HG02798 (cell line): ENCODE measurements around the gene LEFTY2.
"Not testable (repeated sequence)": the region's sequence is repeated elsewhere in the genome, so short reads cannot be mapped to it uniquely, and the experiment has no call there.

Source experiments
- ATAC-seq: cut with Tn5 transposase; IDR thresholded peaks from one replicate; pipeline ENCODE4 v1.9.1; 2021; ENCODE audit warnings: mild to moderate bottlenecking; ENCODE audit not compliant: unreplicated experiment, poor library complexity

The LEFTY2 gene

DNA sequence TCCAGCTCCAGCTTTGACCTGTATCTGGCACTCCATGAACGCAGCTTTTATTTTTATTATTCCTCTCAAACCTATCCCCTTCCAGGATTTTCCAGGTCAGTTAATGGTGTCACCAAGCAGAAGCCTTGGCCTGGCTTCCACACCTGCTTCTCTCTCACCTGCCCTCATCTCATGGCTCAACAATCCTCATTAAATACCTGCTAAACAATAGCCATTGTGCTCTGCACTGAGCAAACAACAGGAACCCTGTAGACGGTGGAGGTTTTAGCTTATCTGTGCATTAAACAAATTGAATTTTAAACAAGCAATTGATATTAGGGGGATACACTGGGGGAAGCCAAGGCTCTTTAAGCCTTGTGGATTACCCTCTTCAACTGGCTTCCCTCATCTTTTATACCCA lies 32.2 kb downstream of the LEFTY2 start:
- no peak for ATAC-seq

DNA sequence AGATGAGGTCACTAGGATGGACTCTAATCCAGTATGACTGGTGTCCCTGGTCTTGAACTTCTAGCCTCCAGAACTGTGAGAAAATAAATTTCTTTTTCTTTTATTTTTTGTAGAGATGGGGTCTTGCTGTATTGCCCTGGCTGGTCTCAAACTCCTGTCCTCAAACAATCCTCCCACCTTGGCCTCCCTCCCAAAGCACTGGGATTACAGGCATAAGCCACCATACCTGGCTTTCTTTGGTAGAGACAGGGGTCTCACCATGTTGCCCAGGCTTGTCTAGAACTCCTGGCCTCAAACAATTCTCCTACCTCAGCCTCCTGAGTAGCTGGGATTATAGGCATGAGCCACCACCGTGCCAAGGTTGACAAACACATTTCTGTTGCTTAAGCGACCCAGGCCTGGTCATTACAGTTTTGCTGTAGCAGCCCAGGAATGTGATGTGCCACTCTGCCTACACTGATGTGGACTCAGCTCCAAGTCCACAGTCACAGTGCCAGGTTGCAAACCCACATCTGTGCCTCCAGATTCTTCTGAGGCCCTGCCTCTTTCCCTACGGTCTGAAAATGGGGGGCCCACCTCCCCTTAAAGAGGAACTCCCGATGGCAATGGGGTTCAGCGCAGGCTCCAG lies 32.9 kb downstream of the LEFTY2 start:
- ATAC-seq = no peak

DNA sequence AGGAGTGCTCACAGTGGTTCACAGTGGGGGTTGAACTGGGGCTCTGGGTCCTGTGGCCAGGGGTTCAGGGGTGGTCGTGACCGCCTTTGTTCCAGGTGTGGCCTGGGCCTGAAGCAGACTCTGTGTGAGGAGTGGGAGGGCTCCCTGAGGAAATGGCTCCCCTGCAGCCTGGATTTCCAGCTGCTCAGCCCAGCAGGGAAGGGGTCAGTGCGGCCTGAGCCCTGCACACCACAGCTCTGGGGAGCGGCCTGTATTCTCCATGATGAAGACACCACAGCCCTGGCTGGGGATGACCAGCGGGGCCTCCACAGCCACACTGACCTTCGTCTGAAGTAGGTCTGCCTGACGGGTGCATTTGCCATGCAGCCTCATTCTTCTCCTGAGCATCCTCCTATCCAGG lies 33.7 kb downstream of the LEFTY2 start:
- no peak for ATAC-seq

DNA sequence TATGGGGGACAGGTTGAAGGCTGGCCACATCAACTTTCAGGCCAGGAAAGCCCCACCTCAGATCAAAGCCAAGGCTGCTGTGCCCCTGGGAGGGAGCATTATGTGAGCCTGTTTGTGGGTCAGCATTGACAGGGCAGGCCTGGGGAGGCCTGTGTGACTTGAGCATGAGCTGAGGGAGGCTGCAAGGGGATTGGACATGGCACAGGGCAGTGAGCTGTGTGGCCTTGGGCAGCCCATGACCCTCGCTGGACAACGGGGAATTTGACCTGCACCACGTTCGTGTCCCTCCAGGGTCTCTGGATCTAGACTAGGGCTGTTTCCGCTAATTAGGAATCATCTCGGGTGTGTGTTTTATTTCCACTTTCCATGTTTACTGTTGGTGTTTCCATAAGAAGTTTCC lies 34.6 kb downstream of the LEFTY2 start:
- ATAC-seq = no peak

DNA sequence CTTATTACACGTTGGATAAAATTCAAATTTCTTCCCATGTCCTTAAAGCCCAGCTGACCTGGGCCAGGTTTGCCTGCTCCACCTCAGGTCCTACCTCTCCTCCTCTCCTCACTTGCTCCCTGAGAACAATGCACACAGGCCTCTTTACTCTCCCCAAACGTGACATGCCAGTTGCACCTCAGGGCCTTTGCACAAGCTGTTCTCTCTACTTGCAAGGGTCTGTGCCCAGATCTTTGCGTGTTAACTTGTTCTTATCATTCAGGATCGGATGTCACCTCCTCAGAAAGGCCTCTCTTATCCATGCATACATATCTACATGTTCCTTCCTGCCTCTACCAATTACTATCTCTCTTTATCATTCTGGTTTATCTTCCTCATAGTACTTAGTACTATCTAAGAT lies 37.4 kb downstream of the LEFTY2 start:
- no peak for ATAC-seq

DNA sequence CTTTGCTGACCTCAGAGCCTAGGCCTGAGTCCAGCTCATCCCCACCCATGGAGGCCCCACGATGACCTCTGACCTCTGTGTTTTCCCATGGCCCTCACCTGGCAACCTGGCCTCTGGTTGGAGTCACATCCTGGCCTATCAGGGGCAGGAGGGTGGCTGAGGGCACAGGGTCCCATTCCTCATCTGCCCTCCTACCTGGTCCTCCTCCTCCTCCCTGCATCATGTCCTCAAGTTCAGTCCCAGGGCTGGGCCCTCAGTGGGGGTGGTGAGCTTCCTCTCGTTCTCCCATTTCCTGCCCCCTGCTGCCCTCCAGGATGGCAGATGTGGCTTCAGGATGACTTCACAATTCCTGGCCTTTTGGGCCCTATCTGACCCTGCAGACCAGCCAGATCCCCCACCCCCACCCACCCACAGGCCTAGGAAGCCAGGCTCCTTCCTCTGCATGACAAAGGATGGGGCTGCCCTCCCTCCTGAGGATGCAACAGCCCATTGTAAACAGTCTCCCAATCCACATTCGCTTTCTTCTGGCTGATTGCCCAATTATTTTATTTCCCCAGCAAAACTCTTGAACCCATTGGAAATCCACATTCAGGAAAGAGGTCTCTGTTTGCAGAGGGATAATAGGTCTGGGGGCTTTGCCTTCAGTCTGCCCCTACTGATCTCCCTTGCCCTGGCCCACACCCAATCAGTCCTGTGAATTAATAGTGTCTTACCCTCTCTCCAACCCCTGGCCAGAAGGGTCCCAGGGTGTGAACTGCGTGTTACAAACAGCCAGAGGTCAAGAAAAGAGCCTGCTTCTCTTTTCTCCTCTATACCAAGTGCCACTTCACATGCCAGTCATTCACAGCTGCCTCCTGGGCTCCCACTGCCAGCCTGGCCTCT lies 41.7 kb downstream of the LEFTY2 start:
- no peak for ATAC-seq

DNA sequence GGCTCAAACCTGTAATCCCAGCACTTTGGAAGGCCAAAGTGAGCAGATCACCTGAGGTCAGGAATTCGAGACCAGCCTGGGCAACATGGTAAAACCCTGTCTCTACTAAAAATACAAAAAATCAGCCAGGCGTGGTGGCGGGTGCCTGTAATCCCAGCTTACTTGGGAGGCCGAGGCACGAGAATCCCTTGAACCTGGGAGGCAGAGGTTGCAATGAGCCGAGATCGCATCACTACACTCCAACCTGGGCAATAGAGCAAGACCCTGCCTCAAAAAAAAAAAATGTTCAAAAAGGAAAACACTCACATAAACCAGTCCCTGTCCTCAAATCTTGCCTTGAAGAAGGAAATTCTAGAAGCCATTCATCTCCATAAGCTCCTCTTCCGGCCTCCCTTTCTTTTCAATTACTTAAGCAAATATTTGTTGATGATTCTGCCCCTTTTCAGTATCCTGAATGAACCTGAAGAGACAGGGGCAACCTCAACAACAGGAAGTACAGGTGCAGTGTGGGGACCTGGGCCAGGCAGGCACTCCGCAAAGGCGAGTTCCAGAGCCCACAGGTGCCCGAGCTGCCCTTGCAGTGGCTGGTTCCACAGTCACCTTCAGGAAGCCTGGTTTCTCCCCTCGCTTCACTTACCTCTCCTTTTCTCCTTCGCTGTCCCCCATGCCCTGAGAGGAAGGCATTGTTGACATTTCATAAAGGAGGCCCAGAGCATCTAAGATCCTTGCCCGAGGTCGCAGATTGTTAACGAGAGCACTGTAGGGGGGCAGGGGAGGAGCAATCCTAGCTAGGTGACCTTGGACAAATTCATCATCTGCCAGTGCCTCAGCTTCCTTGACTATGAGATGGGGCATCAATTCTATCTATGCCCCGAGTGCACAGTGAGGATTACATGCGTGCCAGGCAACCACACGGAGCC lies 43.2 kb downstream of the LEFTY2 start:
- ATAC-seq = no peak

DNA sequence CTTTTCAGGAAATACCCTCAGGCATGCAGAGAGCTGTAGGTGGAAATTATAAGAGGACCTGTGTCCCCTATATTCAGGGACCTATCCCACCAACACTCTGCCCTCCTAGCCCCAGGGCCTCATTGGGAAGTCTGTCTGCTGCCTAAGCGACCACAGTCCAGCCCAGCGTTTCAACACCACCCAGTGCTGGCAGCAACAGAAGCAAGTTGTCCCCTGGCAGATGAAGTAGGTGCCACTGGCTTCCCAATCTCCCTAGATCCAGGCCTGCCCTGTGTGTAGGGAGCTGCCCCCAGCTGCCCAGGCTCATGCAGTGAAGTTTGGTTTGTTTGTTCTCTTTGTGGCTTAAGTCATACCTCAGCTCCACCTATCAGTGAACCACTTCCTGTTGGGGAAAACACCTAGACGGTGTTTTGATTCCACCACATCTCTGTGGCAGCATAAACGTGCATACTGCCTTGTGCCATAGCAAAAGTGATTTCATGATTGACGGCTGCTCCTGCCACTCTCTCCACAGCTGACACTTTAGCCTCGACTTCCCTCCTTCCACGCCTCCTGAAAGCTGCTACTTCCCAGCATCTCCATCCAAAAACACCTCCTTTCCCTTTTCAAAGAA lies 44.0 kb downstream of the LEFTY2 start:
- peak; percentile 100 for ATAC-seq

DNA sequence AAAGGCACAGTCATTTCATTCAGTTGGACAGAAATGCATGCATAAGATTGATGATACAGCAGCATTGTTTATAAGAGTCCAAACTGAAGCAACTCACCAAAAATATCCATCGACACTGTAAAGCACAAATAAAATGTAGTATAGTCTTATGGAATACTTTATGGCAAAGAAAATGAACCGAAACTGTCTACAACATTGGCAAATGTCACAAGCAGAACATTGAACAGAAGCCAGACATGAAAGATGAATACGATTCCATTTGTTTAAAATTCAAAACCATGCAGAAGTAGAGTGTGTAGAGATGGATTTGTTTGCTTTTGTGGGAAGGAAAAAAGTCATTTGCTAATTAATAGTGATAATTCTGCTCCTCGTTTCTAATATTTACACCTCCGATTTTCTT lies 44.5 kb downstream of the LEFTY2 start:
- no peak for ATAC-seq

DNA sequence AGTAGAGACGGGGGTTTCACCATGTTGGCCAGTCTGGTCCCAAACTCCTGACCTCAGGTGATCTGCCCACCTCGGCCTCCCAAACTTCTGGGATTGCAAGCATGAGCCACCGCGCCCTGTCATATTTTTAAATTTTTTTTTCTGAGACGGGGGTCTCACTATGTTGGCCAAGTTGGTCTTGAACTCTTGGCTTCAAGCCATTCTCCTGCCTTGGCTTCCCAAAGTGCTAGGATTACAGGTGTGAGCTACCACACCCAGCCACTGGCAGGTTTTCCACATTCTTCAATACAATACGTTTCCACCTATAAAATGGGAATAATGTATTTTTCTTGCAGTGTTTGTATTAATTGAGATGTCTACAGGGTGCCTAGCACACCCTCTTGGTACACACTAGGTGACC lies 48.7 kb downstream of the LEFTY2 start:
- no peak for ATAC-seq

DNA sequence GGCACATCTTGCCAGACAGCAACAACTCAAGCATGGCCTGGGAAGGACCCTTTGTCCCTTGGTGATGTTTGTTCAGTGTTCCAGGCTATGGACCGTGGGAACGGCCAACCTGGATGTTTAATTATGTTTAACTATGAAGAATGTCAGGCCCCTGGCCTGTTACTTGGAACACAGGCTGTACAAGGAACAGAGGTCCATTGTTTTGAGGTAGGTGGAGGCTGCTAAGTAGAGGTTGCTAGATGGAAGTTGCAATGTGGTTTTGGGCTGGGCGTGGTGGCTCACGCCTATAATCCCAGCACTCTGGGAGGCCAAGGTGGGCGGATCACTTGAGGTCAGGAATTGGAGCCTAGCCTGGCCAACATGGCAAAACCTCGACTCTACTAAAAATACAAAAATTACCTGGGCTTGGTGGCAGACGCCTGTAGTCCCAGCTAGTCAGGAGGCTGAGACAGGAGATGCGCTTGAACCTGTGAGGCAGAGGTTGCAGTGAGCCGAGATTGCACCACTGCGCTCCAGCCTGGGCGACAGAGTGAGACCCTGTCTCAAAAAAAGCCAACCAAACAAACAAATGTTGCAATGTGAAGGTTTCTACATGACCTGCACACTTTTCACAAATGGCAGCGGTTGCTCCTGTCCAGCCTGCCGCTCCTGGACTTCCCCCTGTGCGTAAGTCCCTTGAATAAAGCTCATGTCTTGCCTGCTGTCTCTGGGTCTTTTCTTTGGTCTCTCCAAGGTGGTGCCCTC lies 49.6 kb downstream of the LEFTY2 start:
- ATAC-seq = no peak

DNA sequence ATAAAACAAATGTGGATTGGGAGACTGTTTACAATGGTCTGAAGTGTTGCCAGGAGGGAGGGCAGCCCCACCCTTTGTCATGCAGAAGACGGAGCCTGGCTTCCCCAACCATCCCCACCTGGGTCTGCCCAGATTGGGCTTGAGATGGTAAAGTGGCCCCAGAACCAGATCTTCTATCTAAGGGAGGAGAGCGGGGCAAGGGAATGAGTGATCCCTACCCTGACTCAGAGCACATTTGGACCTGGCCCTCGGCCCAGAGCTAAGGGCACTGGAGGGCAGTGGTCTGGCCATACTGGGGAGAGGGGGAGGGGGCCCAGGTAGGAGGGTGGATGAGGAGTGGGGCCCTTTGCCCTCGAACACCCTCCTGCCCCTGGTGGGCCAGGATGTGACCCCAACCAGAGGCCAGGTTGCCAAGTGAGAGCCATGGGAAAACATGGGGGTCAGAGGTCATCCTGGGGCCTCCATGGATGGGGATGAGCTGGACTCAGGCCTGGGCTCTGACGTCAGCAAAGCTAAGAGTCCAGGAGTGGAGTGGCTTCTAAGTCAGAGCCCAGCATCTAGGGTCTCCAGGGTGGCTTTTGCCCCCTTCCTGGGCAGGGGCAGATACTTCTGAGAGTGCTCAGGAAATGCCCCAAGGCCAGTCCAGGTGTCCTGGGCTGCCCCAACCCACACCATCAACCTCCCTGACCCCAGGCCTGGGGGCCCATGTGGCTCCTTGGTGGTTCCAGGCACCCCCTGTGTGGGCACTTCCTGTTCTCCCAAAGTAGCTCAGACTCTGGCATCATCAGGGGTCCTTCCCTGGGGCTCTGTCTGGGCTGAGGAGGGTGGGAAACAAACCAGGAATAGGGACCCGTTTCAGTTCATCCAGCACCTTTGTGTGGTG lies 50.4 kb downstream of the LEFTY2 start:
- no peak for ATAC-seq

DNA sequence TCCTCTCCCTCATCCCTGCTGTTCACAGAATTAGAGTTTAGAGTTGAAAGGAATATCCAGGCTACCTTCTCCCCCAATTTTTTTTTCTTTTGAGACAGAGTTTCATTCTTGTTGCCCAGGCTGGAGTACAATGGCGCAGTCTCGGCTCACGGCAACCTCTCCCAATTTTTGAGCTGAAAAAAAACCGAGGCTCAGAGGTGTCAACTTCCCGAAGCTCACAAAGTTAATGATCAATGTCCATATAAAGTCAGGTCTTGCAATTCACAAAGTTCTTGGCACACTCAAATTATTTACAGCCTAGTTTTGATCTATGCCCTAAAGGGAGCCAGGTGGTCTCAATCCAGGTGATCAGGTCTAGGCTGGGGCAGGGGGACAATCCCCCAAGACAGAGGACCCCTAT lies 51.3 kb downstream of the LEFTY2 start:
- ATAC-seq = no peak

DNA sequence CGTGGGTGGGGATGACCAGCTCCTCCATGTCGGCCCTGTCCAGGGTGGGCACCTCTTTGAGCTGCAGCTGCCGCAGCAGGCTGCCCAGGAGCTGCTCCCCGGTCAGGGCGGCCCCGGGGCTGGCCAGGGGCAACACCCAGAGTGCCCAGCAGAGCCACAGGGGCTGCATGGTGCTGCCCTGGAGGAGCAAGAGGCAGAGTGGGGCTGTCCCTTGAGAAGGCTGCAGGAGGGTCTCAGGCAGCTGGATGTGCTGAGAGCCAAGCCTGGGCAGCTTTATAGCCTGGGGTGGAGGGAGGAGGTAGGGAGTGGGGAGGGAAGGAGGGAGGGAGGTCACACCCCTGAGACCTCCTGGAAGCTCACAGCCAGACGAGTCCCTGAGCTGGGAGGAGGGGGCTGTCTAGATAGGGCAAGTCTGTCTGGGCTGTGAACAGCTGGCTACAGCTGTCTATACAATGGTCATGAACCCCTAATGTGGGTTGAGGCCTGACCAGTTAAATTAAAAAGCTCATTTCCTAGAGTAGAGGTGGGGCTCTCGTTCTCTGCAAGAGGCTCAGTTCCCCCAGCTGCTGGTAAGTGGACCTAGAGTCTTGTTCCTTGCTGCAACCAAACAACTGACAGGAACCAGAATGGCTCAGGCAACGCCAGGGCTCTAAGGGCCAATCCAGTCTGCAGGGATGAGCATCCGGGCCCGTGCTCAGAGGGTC lies 52.0 kb downstream of the LEFTY2 start, which contains the start of gene LEFTY1:
LEFTY1 (minus strand) TSS at position 249 of the 704 bp plus-strand sequence; CDS start at position 169, 80 bp downstream.
- ATAC-seq = no peak

DNA sequence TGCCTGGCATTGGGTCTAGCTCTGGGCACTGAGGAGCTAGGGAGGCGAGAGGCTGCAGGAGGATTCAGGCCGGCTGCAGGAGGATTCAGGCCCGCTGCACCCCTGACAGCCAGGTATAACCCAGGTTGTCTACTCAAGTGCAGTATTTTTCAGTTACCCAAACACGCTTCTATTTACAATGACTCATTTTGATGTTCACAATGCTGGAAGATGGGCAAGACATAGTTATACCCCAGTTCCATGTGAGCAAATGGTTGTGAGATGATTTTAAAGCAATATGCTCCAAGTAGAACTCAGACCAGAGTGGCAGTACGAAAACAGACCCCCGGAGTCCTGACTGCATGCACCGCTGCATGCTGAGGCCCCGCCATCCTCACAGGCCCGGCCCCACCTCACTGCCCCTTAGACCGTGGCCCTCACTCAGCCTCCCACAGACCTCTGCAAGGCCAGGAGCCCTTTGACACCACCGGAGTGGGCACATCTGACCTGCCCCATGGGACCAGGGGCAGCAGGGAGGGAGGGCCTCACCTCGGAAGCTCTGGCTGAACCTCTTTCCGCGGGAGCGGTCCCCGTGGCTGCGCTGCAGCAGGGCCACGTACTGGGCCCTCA lies 52.6 kb downstream of the LEFTY2 start:
- no peak for ATAC-seq

DNA sequence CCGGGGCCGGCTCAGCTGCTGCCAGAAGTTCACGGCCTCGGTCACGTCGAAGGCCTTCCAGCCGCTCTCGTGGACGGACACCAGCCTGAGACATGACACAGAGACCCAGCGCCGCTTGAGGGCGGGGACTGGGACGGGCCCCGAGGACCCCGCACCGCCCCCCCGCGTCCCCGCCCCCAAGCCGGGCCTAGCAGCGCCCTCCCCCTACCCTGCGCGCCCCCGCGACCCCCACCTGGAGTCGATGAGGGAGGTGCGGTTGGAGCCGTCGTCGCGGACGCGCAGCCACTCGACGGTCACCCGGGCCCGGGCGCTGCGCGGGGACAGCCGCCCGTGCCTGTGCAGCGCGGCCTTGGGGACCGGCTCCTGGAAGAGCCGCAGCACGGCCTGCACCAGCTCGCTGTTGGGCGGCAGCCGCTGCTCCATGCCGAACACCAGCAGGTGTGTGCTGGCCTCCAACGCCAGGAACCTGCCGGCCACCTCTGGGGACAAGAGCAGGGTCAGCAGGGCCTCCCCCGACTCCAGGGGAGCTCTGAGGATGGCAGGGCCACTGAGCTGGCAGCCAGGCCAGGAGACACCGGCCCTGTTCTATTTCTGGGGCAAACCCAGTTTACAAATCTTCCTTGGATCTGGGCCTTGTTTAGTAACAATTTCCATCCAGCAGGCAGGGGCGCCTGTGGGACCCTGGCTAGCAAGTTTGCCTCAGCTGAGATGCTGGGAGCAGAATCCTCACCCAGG lies 53.3 kb downstream of the LEFTY2 start:
- not testable (repeated sequence) for ATAC-seq

DNA sequence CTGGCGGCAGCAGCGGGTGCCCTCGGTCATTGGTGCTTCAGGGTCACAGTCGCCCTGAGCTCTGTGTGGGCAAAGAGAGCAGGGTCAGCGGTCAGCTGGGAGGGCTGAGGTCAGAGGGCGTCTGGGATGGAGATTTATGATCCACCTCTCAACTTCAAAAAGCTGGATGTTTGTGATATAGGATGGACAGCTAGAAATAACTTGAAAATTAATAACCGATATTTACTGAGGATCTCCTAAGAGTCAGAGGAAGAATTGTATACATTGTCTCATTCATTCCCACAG lies 54.0 kb downstream of the LEFTY2 start:
- no peak for ATAC-seq
